GM23338 (cell line): Measurements from ENCODE around the gene UGP2. TPM values are rescaled to one million over a fixed set of nuclear protein-coding genes. Genes with fewer than 3 reads are reported as not detected.

ENCODE experiments used
- ATAC-seq: fragments of 200-7000 bp; cut with Tn5 transposase; 3 replicates; pipeline ENCODE4 v1.9.1; 2020
- DNase-seq: peaks from one replicate; pipeline ENCODE4 v3.0.0-alpha.2; 2015; ENCODE audit warnings: low spot score
- H2AFZ ChIP-seq: fragments of 200-600 bp; sonication (generic); 2 replicates; pipeline ENCODE4 v1.8.0; 2016; ENCODE audit warnings: antibody characterized with exemption, mild to moderate bottlenecking, moderate library complexity
- H3F3A ChIP-seq: fragments of 200-600 bp; sonication (generic); replicated peaks from 2 replicates; pipeline ENCODE4 v1.8.0; 2017; ENCODE audit warnings: antibody characterized with exemption, mixed run types, low read depth
- H3K27ac ChIP-seq: fragments of 200-600 bp; sonication (generic); 2 replicates; pipeline ENCODE4 v1.6.1; 2016; ENCODE audit warnings: low read depth
- H3K27me3 ChIP-seq: fragments of 200-600 bp; sonication (generic); 2 replicates; pipeline ENCODE4 v1.8.0; 2016; ENCODE audit warnings: mild to moderate bottlenecking, mixed run types, moderate library complexity; ENCODE audit not compliant: insufficient read depth
- H3K36me3 ChIP-seq: fragments of 200-600 bp; sonication (generic); 2 replicates; pipeline ENCODE4 v1.8.0; 2016; ENCODE audit warnings: mild to moderate bottlenecking; ENCODE audit not compliant: insufficient read depth
- H3K4me1 ChIP-seq: fragments of 200-600 bp; sonication (generic); 2 replicates; pipeline ENCODE4 v1.8.0; 2016; ENCODE audit warnings: mild to moderate bottlenecking, moderate library complexity; ENCODE audit not compliant: insufficient read depth
- H3K4me2 ChIP-seq: fragments of 200-600 bp; sonication (generic); 2 replicates; pipeline ENCODE4 v1.7.1; 2017; ENCODE audit warnings: mixed run types
- H3K4me3 ChIP-seq: fragments of 200-600 bp; sonication (generic); 2 replicates; pipeline ENCODE4 v1.6.1; 2016; ENCODE audit warnings: mixed run types
- H3K79me2 ChIP-seq: fragments of 200-600 bp; sonication (generic); replicated peaks from 2 replicates; pipeline ENCODE4 v1.8.0; 2017; ENCODE audit warnings: mild to moderate bottlenecking; ENCODE audit not compliant: insufficient read depth
- H3K9me2 ChIP-seq: fragments of 200-600 bp; sonication (generic); 2 replicates; pipeline ENCODE4 v1.8.0; 2017; ENCODE audit not compliant: insufficient read depth
- H4K20me1 ChIP-seq: fragments of 200-600 bp; sonication (generic); replicated peaks from 2 replicates; pipeline ENCODE4 v1.8.0; 2017; ENCODE audit warnings: mild to moderate bottlenecking; ENCODE audit not compliant: insufficient read depth
- H3K27ac Mint-ChIP-seq: 2 replicates; pipeline ENCODE4 v1.8.0; 2020; ENCODE audit warnings: inconsistent platforms, mild to moderate bottlenecking, moderate library complexity, mixed read lengths
- H3K27me3 Mint-ChIP-seq: 3 replicates; pipeline ENCODE4 v1.8.0; 2022; ENCODE audit warnings: low read depth, mild to moderate bottlenecking, moderate library complexity, mixed read lengths, inconsistent platforms; ENCODE audit not compliant: insufficient read depth, poor library complexity
- H3K36me3 Mint-ChIP-seq: 3 replicates; pipeline ENCODE4 v1.8.0; 2021; ENCODE audit warnings: low read depth, mild to moderate bottlenecking, inconsistent platforms, moderate library complexity, mixed read lengths
- H3K4me1 Mint-ChIP-seq: 3 replicates; pipeline ENCODE4 v1.8.0; 2020; ENCODE audit warnings: mild to moderate bottlenecking, inconsistent platforms, mixed read lengths
- H3K4me3 Mint-ChIP-seq: 3 replicates; pipeline ENCODE4 v1.8.0; 2021; ENCODE audit warnings: moderate library complexity, mild to moderate bottlenecking, inconsistent platforms, mixed read lengths
- H3K9me3 Mint-ChIP-seq: 3 replicates; pipeline ENCODE4 v1.8.0; 2020; ENCODE audit warnings: moderate library complexity, mild to moderate bottlenecking, inconsistent platforms, mixed read lengths
- CREB1 ChIP-seq: fragments of 250-450 bp; sonication (Bioruptor Pico); IDR thresholded peaks from 2 replicates; pipeline ENCODE4 v1.5.0; 2020; ENCODE audit warnings: low read depth, mild to moderate bottlenecking, moderate library complexity
- EZH2 ChIP-seq: fragments of 200-600 bp; sonication (generic); IDR thresholded peaks from one replicate; pipeline ENCODE4 v1.8.0; 2017; ENCODE audit warnings: antibody characterized with exemption, mild to moderate bottlenecking, low read depth; ENCODE audit not compliant: unreplicated experiment
- JUNB ChIP-seq: IDR thresholded peaks from one replicate; pipeline ENCODE4 v1.6.1; 2016; ENCODE audit warnings: antibody characterized with exemption; ENCODE audit not compliant: unreplicated experiment
- NANOG ChIP-seq: IDR thresholded peaks from 2 replicates; pipeline ENCODE4 v1.6.1; 2016; ENCODE audit warnings: antibody characterized with exemption, borderline replicate concordance
- POLR2AphosphoS5 ChIP-seq: IDR thresholded peaks from 2 replicates; pipeline ENCODE4 v1.6.1; 2016; ENCODE audit warnings: antibody characterized with exemption, low read depth
- ZNF114 ChIP-seq: fragments of 250-450 bp; sonication (Bioruptor Pico); IDR thresholded peaks from 2 replicates; pipeline ENCODE4 v1.5.0; 2020; ENCODE audit warnings: mild to moderate bottlenecking, moderate library complexity
- ZNF331 ChIP-seq: fragments of 250-450 bp; sonication (Bioruptor Pico); IDR thresholded peaks from 2 replicates; pipeline ENCODE4 v1.5.0; 2020; ENCODE audit warnings: low read depth, mild to moderate bottlenecking, moderate library complexity
- polyA plus RNA-seq: library from polyadenylated mRNA; unstranded; fragments of >200 nt; fragmentation: Nextera tagmentation; extraction: Ambion mirVana; gene quantifications from 2 replicates; pipeline ENCODE4 v1.2.1, GENCODE V29; 2016
- total RNA-seq: library from RNA; depleted of rRNA; stranded (reverse); fragments of >200 nt; shearing (Covaris generic); gene quantifications from 2 replicates; pipeline ENCODE4 v1.2.3, GENCODE V29; 2014
- TF ChIP-seq, protein P1 (sequence below), 2 experiments: fragments of 200-600 bp in 1 of 2; sonication (generic) in 1 of 2; conservative IDR thresholded peaks; 2 replicates each; pipeline versions ENCODE4 v1.5.1 to v1.6.1; 2016 to 2017; ENCODE audit warnings: antibody characterized with exemption in 2 of 2, low read depth in 2 of 2, mild to moderate bottlenecking in 2 of 2, moderate library complexity in 1 of 2
- TF ChIP-seq, protein P2 (sequence below): IDR thresholded peaks from 2 replicates; pipeline ENCODE4 v1.6.1; 2016; ENCODE audit warnings: antibody characterized with exemption

Gene UGP2
- total and polyA plus RNA-seq, 2 experiments from 2014 or later: 744 to 943 TPM

DNA sequence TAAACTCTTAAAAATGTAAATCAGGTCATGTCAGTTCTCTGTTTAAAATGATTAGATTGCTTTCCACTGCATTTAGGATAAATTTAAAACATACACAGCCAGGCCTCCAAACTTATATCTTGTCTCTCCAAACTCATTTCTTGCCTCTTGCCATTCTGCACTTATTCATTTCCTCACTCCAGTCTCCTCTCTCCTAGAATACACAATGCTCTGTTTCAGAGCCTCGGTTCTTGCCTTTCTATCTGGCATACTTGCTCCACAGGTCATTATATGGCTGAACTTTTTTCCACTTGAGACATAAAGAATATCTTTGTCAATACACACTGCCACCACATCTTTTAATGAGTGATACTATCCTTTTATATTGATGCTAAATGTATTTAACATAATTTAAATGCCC is 10.5 kb upstream of the UGP2 start:
- Histone ChIP-seq H3K4me2 (no peak overlapping the region), H3K79me2 (no peaks in the 10 kb centered on the region), H3F3A (0 out of 2 replicates have a peak, but pooled peaks cover 2% of the 10 kb centered on the region), H3K4me3 (no peak overlapping the region), H3K4me1 (peaks cover 4% of the 10 kb centered on the region; the same call in 1 of the 2 replicates), H3K36me3 (no peaks in the 10 kb centered on the region), H3K27ac (no peak overlapping the region), H3K9me2 (no peaks in the 10 kb centered on the region), H4K20me1 (no peaks in the 10 kb centered on the region), H2AFZ (no peak overlapping the region), H3K27me3 (no peaks in the 10 kb centered on the region)
- no peaks in the 10 kb centered on the region for H3K9me3 Mint-ChIP-seq
- no peak overlapping the region for H3K4me3 Mint-ChIP-seq
- no peak for TF ChIP-seq CREB1 (CRISPR knock-in tag)
- TF ChIP-seq, protein P1, sequence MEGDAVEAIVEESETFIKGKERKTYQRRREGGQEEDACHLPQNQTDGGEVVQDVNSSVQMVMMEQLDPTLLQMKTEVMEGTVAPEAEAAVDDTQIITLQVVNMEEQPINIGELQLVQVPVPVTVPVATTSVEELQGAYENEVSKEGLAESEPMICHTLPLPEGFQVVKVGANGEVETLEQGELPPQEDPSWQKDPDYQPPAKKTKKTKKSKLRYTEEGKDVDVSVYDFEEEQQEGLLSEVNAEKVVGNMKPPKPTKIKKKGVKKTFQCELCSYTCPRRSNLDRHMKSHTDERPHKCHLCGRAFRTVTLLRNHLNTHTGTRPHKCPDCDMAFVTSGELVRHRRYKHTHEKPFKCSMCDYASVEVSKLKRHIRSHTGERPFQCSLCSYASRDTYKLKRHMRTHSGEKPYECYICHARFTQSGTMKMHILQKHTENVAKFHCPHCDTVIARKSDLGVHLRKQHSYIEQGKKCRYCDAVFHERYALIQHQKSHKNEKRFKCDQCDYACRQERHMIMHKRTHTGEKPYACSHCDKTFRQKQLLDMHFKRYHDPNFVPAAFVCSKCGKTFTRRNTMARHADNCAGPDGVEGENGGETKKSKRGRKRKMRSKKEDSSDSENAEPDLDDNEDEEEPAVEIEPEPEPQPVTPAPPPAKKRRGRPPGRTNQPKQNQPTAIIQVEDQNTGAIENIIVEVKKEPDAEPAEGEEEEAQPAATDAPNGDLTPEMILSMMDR (conservative IDR thresholded peaks at IDR 0.05; ENCODE audit: low read depth in 2 of 2): no peak
- H3K4me1 Mint-ChIP-seq: peaks cover 30% of the 10 kb centered on the region
- ATAC-seq: no peak
- no peaks in the 10 kb centered on the region for H3K36me3 Mint-ChIP-seq
- H3K27ac Mint-ChIP-seq: no peak overlapping the region
- no peak for DNase-seq
- no peaks in the 10 kb centered on the region for H3K27me3 Mint-ChIP-seq

DNA sequence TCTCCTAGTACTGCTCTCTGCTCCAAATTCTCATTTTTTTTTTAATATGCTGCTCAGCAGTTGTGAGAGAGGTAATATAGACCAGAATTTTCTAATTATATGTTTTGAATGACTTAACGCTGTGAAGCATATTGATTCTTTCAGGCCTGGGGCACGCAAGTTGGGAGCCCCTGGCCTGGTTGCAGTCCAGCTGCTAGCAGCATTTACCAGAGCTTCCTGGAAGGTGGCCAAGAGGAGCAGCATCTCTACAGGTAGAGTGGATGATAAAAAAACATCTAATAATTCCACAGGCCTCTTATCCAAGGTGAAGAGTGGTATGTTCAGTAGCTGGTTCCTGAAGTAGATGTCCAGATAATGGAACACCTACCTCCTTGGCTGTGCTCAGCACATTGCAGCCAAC is 7.3 kb upstream of the UGP2 start:
- Histone ChIP-seq H3K79me2 (0 out of 2 replicates have a peak, but pooled peaks cover 8% of the 10 kb centered on the region), H3K4me1 (peaks cover 10% of the 10 kb centered on the region)
- H3K4me1 Mint-ChIP-seq: peaks cover 31% of the 10 kb centered on the region

More for the DNA sequence above, 7.3 kb upstream of the UGP2 start:
- Histone ChIP-seq H2AFZ (no peak overlapping the region), H3K4me3 (no peak overlapping the region), H3K4me2 (no peak overlapping the region), H3K36me3 (no peaks in the 10 kb centered on the region), H3K27ac (no peak overlapping the region), H3K27me3 (no peaks in the 10 kb centered on the region), H3K9me2 (no peaks in the 10 kb centered on the region), H4K20me1 (no peaks in the 10 kb centered on the region), H3F3A (0 out of 2 replicates have a peak, but pooled peaks cover 2% of the 10 kb centered on the region)
- no peak overlapping the region for H3K27ac Mint-ChIP-seq
- TF ChIP-seq, protein P1 (conservative IDR thresholded peaks at IDR 0.05; ENCODE audit: low read depth in 2 of 2): no peak
- TF ChIP-seq CREB1 (CRISPR knock-in tag): no peak
- no peak for TF ChIP-seq EZH2
- TF ChIP-seq ZNF114 (CRISPR knock-in tag): no peak
- TF ChIP-seq NANOG: no peak
- TF ChIP-seq JUNB: no peak
- TF ChIP-seq, protein P2, sequence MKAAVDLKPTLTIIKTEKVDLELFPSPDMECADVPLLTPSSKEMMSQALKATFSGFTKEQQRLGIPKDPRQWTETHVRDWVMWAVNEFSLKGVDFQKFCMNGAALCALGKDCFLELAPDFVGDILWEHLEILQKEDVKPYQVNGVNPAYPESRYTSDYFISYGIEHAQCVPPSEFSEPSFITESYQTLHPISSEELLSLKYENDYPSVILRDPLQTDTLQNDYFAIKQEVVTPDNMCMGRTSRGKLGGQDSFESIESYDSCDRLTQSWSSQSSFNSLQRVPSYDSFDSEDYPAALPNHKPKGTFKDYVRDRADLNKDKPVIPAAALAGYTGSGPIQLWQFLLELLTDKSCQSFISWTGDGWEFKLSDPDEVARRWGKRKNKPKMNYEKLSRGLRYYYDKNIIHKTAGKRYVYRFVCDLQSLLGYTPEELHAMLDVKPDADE: no peak
- no peak for TF ChIP-seq ZNF331 (CRISPR knock-in tag)
- TF ChIP-seq POLR2AphosphoS5: no peak
- no peak for DNase-seq
- no peak overlapping the region for H3K4me3 Mint-ChIP-seq
- peaks cover 3% of the 10 kb centered on the region for H3K27me3 Mint-ChIP-seq
- no peak for ATAC-seq
- H3K9me3 Mint-ChIP-seq: no peaks in the 10 kb centered on the region
- H3K36me3 Mint-ChIP-seq: no peaks in the 10 kb centered on the region
